Panc1 (cell line): ENCODE measurements around the gene OSGIN1. TPM values are rescaled to one million over a fixed set of nuclear protein-coding genes. Genes with fewer than 3 reads are reported as not detected.

ENCODE experiments used
- ATAC-seq: fragments of 200-7000 bp; cut with Tn5 transposase; 2 replicates; pipeline ENCODE4 v1.9.1; 2020; ENCODE audit warnings: mild to moderate bottlenecking, moderate library complexity
- BruUV-seq: library from RNA; stranded (reverse); fragments of 400-500 nt; replicated peaks from 2 replicates; lab custom pipeline; 2021; lab: Mats Ljungman, UMichigan
- CTCF ChIA-PET: fragments of 300-600 bp; sonication (Branson Sonifier 250); formaldehyde crosslinking; loops from one replicate; lab custom pipeline; 2022; ENCODE audit warnings: antibody characterized with exemption; lab: Charles Lee
- POLR2A ChIA-PET: fragments of 300-600 bp; sonication (Branson Sonifier 250); formaldehyde crosslinking; loops from one replicate; lab custom pipeline; 2022; ENCODE audit warnings: antibody characterized with exemption; lab: Charles Lee
- DNase-seq: peaks from one replicate; pipeline ENCODE4 v3.0.0-alpha.2; 2010; ENCODE audit warnings: low read depth, low spot score
- H3K27ac ChIP-seq: 2 replicates; pipeline ENCODE4 v1.5.1; 2011; ENCODE audit warnings: mild to moderate bottlenecking, low read length, inconsistent platforms
- H3K27me3 ChIP-seq: fragments of 200-500 bp; sonication (Bioruptor generic); 2 replicates; pipeline ENCODE4 v1.6.0; 2014; ENCODE audit warnings: low read length, inconsistent platforms; ENCODE audit not compliant: control insufficient read depth, insufficient read depth
- H3K36me3 ChIP-seq: fragments of 200-500 bp; sonication (Bioruptor generic); 2 replicates; pipeline ENCODE4 v1.5.1; 2014; ENCODE audit warnings: inconsistent platforms, mild to moderate bottlenecking, low read length, moderate library complexity; ENCODE audit not compliant: control insufficient read depth, insufficient read depth
- H3K4me1 ChIP-seq: 2 replicates; pipeline ENCODE4 v1.5.1; 2011; ENCODE audit warnings: inconsistent platforms, mild to moderate bottlenecking, low read length, moderate library complexity; ENCODE audit not compliant: control insufficient read depth, insufficient read depth
- H3K4me3 ChIP-seq, 2 experiments: 2 replicates each; pipeline ENCODE4 v1.5.1; 2011 to 2012; ENCODE audit warnings: low read depth in 2 of 2, low read length in 2 of 2, mild to moderate bottlenecking in 2 of 2, inconsistent platforms in 1 of 2, moderate library complexity in 1 of 2
- H3K9me3 ChIP-seq: fragments of 200-500 bp; sonication (Bioruptor generic); 2 replicates; pipeline ENCODE4 v1.5.1; 2014; ENCODE audit warnings: low read depth, mild to moderate bottlenecking, inconsistent platforms, low read length, moderate library complexity; ENCODE audit not compliant: control insufficient read depth, insufficient read depth
- POLR2AphosphoS5 ChIP-seq: IDR thresholded peaks from 2 replicates; pipeline ENCODE4 v1.6.1; 2012; ENCODE audit warnings: mild to moderate bottlenecking, low read depth, low read length, moderate library complexity
- SIN3A ChIP-seq: IDR thresholded peaks from 2 replicates; pipeline ENCODE4 v1.6.1; 2012; ENCODE audit warnings: low read depth, mild to moderate bottlenecking, low read length, moderate library complexity, borderline replicate concordance; ENCODE audit not compliant: insufficient read depth
- TCF7L2 ChIP-seq: IDR thresholded peaks from 2 replicates; pipeline ENCODE4 v1.6.1; 2011; ENCODE audit warnings: mild to moderate bottlenecking, low read depth, low read length, inconsistent platforms
- in situ Hi-C: cut with HindIII; loops from 2 replicates; pipeline ENCODE4 v1.10.0; 2016; ENCODE audit warnings: low sequenced_read_pairs, low pct_unique_long_range_greater_than_20kb
- intact Hi-C: fragments of 100-400 bp; cut with micrococcal nuclease; formaldehyde crosslinking; loops from one replicate; pipeline ENCODE4 v1.10.0; 2022; ENCODE audit not compliant: unreplicated experiment
- total RNA-seq: library from RNA; stranded (reverse); gene quantifications from one replicate; pipeline ENCODE4 v1.2.1, GENCODE V29; 2021; ENCODE audit not compliant: unreplicated experiment
- TF ChIP-seq, protein P1 (sequence below): fragments of 450-650 bp; IDR thresholded peaks from 2 replicates; pipeline ENCODE4 v1.5.1; 2017; ENCODE audit warnings: mild to moderate bottlenecking
- TF ChIP-seq, protein P2 (sequence below), 2 experiments: IDR thresholded peaks; 2 replicates each; pipeline ENCODE4 v1.6.1; 2011 to 2012; ENCODE audit warnings: low read depth in 2 of 2, control low read depth in 1 of 2, low read length in 1 of 2, mild to moderate bottlenecking in 1 of 2, moderate library complexity in 1 of 2; ENCODE audit not compliant: insufficient read depth in 1 of 2

OSGIN1 gene
- total RNA-seq, 1 experiment from 2014 or later = 4.9 TPM

DNA sequence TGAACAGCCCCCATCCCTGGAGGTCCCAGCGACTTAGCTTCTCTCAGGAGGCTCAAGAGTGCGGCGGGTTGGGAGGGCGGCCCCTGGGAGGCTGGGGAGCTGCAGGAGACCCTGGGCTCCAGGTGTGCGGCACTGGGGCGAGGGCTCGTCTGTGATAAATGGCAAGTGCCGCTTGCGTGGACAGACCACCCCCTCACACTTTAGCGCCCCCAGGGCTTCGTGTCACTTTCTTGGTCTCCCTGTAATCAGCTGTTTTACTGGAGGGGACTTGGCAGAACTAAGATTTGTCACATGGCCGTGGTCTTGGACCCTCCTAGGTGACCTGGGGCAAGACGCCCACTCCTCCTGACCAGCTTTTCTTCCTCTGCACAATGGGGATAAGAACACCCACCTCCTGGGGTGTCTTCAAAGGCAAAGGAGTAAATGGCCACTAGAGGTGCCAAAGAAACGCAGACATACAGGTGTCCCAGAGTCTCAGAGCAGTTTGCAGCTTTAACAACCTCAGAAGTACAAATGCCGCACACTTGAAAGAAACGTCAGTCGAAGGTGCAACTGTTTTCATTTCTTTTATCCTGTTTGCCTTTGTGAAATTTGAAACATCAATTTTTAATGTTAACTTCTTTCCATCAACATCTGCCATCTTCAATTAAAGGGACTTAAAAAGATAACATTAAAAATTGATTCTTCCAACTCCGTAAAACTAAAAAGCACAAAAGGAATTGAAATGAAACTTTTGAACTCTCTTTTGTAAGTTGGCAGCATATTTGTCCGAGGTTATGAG lies 946 bp downstream of the OSGIN1 start:
- Histone ChIP-seq H3K27ac (peak overlapping the region; percentile 40; the same call in 1 of the 2 replicates), H3K4me1 (peaks cover 9% of the 10 kb centered on the region), H3K27me3 (no peaks in the 10 kb centered on the region), H3K36me3 (no peaks in the 10 kb centered on the region; the same call in 1 of the 2 replicates), H3K9me3 (no peaks in the 10 kb centered on the region), H3K4me3 (peak overlapping the region; percentile 39 to 71)
- CTCF ChIA-PET = interaction anchor here (0.5 to 1.0 kb wide), 7 partner anchors 10 to 353 kb away, joined by 3 to 6 read pairs (median 5); no protein-coding TSS in a partner anchor
- ATAC-seq (peak; percentile 70), DNase-seq (peak; percentile 42)
- in situ Hi-C loops (no loop called here), intact Hi-C loops (no loop called here)
- TSS peak; percentile 91 for BruUV-seq
- POLR2A ChIA-PET = no interaction called here
- TF ChIP-seq, protein P1, sequence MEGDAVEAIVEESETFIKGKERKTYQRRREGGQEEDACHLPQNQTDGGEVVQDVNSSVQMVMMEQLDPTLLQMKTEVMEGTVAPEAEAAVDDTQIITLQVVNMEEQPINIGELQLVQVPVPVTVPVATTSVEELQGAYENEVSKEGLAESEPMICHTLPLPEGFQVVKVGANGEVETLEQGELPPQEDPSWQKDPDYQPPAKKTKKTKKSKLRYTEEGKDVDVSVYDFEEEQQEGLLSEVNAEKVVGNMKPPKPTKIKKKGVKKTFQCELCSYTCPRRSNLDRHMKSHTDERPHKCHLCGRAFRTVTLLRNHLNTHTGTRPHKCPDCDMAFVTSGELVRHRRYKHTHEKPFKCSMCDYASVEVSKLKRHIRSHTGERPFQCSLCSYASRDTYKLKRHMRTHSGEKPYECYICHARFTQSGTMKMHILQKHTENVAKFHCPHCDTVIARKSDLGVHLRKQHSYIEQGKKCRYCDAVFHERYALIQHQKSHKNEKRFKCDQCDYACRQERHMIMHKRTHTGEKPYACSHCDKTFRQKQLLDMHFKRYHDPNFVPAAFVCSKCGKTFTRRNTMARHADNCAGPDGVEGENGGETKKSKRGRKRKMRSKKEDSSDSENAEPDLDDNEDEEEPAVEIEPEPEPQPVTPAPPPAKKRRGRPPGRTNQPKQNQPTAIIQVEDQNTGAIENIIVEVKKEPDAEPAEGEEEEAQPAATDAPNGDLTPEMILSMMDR = peak; percentile 80
- peak; percentile 48 for TF ChIP-seq TCF7L2
- TF ChIP-seq, protein P2, sequence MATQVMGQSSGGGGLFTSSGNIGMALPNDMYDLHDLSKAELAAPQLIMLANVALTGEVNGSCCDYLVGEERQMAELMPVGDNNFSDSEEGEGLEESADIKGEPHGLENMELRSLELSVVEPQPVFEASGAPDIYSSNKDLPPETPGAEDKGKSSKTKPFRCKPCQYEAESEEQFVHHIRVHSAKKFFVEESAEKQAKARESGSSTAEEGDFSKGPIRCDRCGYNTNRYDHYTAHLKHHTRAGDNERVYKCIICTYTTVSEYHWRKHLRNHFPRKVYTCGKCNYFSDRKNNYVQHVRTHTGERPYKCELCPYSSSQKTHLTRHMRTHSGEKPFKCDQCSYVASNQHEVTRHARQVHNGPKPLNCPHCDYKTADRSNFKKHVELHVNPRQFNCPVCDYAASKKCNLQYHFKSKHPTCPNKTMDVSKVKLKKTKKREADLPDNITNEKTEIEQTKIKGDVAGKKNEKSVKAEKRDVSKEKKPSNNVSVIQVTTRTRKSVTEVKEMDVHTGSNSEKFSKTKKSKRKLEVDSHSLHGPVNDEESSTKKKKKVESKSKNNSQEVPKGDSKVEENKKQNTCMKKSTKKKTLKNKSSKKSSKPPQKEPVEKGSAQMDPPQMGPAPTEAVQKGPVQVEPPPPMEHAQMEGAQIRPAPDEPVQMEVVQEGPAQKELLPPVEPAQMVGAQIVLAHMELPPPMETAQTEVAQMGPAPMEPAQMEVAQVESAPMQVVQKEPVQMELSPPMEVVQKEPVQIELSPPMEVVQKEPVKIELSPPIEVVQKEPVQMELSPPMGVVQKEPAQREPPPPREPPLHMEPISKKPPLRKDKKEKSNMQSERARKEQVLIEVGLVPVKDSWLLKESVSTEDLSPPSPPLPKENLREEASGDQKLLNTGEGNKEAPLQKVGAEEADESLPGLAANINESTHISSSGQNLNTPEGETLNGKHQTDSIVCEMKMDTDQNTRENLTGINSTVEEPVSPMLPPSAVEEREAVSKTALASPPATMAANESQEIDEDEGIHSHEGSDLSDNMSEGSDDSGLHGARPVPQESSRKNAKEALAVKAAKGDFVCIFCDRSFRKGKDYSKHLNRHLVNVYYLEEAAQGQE (IDR thresholded peaks at IDR 0.05; ENCODE audit: insufficient read depth in 1 of 2, low read depth in 2 of 2, low read length in 1 of 2) = no peak

DNA sequence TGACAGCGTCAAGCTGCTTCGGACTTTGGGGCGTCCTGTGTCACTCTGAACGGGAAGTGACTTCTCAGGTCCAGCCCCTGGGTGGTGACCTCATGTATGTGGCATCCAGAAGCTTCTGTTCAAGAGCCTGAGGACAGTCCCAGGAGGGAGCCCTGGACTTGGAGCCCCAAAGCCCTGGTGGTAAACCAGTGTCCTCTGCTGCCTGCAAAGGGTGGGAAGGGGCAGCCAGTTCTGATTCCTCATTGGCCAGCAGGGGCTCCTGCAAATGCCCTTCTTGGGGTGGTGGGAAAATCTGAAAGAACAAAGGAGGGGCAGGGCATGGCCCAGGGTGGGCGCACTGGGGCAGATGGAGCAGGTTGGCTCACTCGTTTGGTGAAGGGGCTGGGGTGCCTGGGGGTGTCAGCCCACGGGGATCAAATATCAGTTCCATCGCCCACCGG lies 1.6 kb downstream of the OSGIN1 start:
- no peak overlapping the region; a peak in 1 of 4 replicates for H3K4me3 ChIP-seq
- H3K9me3 ChIP-seq = no peaks in the 10 kb centered on the region
- H3K27ac ChIP-seq = no peak overlapping the region
- ATAC-seq (no peak), DNase-seq (no peak)
- H3K27me3 ChIP-seq = no peaks in the 10 kb centered on the region
- in situ Hi-C loops = no loop called here
- H3K4me1 ChIP-seq = peaks cover 9% of the 10 kb centered on the region
- BruUV-seq = no TSS peak
- TF ChIP-seq POLR2AphosphoS5 (no peak), TCF7L2 (no peak), SIN3A (no peak)
- TF ChIP-seq, protein P1 = no peak
- TF ChIP-seq, protein P2 (IDR thresholded peaks at IDR 0.05; ENCODE audit: insufficient read depth in 1 of 2, low read depth in 2 of 2, low read length in 1 of 2) = no peak
- CTCF ChIA-PET = interaction anchor here (0.5 to 1.0 kb wide), 3 partner anchors 10 to 147 kb away, joined by 3 to 6 read pairs (median 3); no protein-coding TSS in a partner anchor
- intact Hi-C loops = no loop called here
- no peaks in the 10 kb centered on the region; the same call in 1 of the 2 replicates for H3K36me3 ChIP-seq
- POLR2A ChIA-PET = no interaction called here
